KG1 (cell line): Measurements from ENCODE around the gene KCNC3.

ENCODE experiments used
- DNase-seq: peaks from one replicate; lab custom pipeline; 2025; lab: John Stamatoyannopoulos, UW

Gene KCNC3

GRCh38 chr19:50327013-50327412, 2.2 kb downstream of the KCNC3 start:
- no peak for DNase-seq

GRCh38 chr19:50326101-50326664, 3.0 kb downstream of the KCNC3 start:
- DNase-seq, result no peak

- DNase-seq, result no peak
Observed at GRCh38 chr19:50325310-50326100, 3.7 kb downstream of the KCNC3 start.

DNA sequence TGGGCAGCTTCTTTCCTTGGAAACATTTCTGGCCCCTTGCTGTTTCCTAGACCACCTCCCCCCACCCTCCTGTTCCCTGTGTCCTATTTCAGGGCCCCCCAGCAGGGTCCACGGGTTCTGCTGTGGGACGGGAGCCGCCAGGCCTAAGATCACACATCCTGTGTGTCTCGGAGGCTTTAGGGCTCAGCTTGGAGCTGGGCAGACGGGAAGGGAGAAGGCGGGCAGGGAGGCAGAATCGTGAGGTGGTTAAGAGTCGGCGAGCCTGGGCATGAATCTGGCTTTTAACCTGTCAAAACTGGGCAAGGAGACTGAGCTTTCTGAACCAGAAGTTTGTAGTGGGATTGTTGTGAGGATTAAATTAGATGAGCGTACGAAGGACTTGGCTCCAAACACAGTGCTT, 4.8 kb downstream of the KCNC3 start:
- no peak for DNase-seq

DNA sequence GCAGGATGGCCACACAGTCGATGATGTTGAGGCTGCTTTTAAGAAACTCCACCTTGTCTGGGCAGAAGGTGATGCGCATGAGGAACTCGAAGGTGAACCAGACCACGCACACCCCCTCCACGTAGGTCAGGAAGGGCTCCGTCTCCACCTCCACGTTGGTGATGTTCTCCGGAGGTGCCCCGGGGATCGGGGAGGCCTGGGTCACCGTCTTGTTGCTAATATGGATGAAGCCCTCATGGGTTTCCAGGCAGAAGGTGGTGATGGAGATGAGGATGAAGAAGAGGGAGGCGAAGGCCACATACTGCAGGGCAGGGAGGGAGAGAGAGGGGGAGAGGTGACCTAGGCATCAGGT, 5.4 kb downstream of the KCNC3 start:
- no peak for DNase-seq

DNA sequence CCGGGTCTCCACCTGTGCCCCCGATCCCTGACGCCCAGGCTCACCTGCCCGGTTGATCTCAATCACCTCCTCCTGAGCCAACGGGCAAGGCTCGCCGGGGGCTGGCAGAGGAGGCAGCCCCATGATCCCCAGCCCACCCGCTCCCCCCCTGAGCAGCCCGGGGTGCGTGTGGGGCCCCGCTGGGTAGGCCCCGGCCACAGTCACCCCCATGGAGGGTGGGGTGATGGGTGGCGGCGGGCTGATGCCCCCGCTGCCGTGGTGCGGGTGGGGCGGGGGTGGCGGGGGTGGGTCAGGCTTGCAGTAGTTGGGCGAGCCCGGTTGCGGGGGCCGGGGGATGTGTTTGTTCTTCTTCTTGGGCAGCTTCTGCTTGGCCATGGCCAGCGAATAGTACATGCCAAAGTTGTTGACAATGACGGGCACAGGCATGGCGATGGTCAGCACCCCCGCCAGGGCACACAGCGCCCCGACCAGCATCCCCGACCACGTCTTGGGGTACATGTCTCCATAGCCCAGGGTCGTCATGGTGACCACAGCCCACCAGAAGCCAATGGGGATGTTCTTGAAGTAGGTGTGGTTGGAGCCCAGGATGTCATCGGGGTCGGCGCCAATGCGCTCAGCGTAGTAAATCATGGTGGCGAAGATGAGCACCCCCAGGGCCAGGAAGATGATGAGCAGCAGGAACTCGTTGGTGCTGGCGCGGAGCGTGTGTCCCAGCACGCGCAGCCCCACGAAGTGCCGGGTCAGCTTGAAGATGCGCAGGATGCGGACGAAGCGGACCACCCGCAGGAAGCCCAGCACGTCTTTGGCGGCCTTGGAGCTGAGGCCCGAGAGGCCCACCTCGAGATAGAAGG, 6.0 kb downstream of the KCNC3 start:
- DNase-seq, result no peak

GRCh38 chr19:50322234-50322633, 6.9 kb downstream of the KCNC3 start:
- DNase-seq, result no peak

- DNase-seq, result no peak
Observed at GRCh38 chr19:50321831-50322230, 7.3 kb downstream of the KCNC3 start.

- no peak for DNase-seq
Observed at GRCh38 chr19:50320596-50320995, 8.6 kb downstream of the KCNC3 start.

DNA sequence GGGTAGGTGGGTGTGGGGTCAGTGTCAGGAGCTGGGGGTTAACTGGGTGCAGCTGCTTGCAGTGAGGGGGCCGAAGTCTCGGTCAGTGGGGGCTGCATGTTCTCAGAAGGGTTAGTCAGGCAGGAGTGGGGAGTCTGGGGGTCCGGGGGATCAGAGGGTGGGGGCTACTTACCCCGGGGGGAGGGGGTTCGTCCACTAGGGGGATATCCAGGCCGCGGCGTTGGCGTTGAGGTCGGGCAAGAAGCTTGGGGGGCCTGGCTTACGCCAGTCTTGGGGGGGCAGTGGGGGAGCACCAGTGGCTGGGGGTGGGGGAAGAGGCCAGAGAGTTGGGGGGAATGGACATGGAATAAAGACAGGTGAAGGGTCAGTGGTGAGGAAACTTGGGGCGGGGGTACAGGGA, 9.1 kb downstream of the KCNC3 start:
- no peak for DNase-seq

- no peak for DNase-seq
Observed at GRCh38 chr19:50319156-50319555, 10.0 kb downstream of the KCNC3 start.

DNA sequence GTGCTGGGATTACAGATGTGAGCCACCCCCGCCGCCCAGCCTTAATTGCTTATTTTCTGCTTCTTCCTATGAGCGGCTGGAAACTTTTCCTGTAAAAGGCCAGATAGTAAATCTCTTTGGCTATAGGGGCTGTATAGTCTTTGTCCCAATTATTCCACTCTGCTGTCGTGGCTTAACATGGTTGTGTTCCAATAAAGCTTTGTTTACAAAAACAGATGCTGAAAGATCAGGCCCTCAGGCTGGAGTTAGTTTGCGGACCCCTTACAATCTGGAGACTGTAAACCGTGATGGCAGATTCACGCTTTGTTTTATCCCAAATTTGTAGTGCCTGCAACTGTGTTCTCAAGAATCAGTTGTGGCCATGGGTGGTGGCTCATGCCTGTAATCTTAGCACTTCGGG, 10.7 kb downstream of the KCNC3 start:
- DNase-seq, result no peak

DNA sequence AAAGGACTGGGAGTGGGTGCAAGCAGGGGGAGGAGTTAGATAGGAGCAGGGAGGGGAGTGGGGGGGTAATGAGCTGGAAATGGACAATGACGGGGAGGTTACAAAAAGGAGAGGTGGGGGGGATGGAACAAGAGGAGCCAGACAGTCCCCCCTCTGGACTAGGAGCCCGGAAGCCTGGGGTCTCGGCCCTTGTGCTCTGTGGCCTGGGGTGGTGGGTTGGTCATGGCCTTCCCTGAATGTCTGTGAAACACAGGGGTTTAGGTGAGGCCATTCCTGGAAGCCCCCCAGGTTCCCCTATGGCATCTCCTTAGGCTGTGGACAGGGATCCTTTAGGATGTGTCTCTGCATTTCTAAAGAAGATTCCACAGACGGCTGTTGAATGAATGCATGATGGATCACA, 12.1 kb downstream of the KCNC3 start:
- no peak for DNase-seq

- DNase-seq, result no peak
Observed at GRCh38 chr19:50315773-50316448, 13.3 kb downstream of the KCNC3 start.

- no peak for DNase-seq
Observed at GRCh38 chr19:50314724-50315708, 14.2 kb downstream of the KCNC3 start.

DNA sequence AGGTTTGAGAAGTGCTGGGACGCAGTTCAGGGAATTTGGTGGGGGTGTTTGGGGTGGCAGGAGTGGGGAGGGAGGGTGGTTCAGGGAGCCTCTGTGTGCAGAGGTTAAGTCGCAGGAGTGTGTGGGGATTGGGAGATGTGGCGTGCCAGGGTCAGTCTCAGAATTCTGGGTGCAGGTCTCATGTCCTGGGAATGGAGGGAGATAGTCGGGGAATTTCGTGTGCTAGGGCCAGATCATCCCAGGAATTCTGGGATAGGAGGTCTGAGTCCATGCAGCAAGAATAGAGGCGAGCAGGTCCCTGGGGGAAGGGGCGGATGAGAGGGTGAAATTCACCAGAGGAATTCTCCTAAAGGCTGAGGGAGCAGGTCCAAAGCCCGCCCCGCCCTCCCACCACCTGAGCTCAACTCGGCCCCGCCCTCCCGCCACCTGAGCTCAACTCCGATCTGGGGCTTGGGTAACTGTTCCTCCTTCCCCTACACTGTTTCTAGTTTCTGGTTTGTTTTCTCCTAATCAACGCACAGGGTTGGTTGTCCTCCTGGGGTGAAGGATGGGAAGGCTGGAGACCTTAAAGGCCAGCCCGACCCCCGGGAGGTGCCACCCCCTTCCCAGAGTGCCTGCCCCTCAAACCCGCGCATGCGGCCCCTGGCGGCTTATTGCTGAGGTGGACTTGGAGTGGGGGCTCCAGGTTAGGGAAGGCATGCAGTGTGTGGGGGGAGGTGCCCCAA, 15.2 kb downstream of the KCNC3 start:
- no peak for DNase-seq

GRCh38 chr19:50312967-50313811, 16.0 kb downstream of the KCNC3 start:
- no peak for DNase-seq

- DNase-seq, result no peak
Observed at GRCh38 chr19:50311723-50312635, 17.2 kb downstream of the KCNC3 start.
